ENCODE measurements around the gene TTLL1. TPM values are rescaled to one million over a fixed set of nuclear protein-coding genes. Genes with fewer than 3 reads are reported as not detected.
A peak's percentile ranks its signal among the peaks of the same experiment; 100 is the strongest.

The TTLL1 gene
- polyA plus RNA-seq, 3 donors, result 4.7 to 6.0 (median 5.6) TPM

- Histone ChIP-seq H4K20me1 (ENCODE audit: insufficient read depth, low read length) (peaks cover 85% of the 10 kb centered on the region), H3K27me3 (ENCODE audit: control insufficient read depth in 2 of 2, insufficient read depth in 2 of 2, low read length in 2 of 2) (no peaks in the 10 kb centered on the region), H2AFZ (ENCODE audit: insufficient read depth, low read depth, low read length, poor library complexity, severe bottlenecking) (no peak overlapping the region), H3K4me3 (replicated peaks in 1 of 3; ENCODE audit: low read depth in 2 of 3, low read length in 3 of 3) (no peak overlapping the region), H3K9ac (ENCODE audit: insufficient read depth, low read length, poor library complexity, severe bottlenecking) (no peak overlapping the region), H3K4me2 (replicated peaks; ENCODE audit: extremely low read depth, low read length, poor library complexity, severe bottlenecking) (no peak overlapping the region), H3K36me3 (replicated peaks in 1 of 2; ENCODE audit: control insufficient read depth in 1 of 2, insufficient read depth in 2 of 2, low read length in 2 of 2) (no peaks in the 10 kb centered on the region), H3K79me2 (ENCODE audit: insufficient read depth, low read length) (peaks cover 86% of the 10 kb centered on the region), H3K9me3 (replicated peaks in 1 of 2; ENCODE audit: control insufficient read depth in 1 of 2, insufficient read depth in 1 of 2, low read length in 2 of 2) (no peaks in the 10 kb centered on the region), H3K4me1 (ENCODE audit: control insufficient read depth in 1 of 2, insufficient read depth in 2 of 2, low read length in 2 of 2) (peaks cover 65 to 70% of the 10 kb centered on the region in 2 donors), H3K27ac (ENCODE audit: low read depth in 1 of 2, low read length in 2 of 2) (peak overlapping the region in 1 of 2 donors; percentile 93)
- H3K9me3 Mint-ChIP-seq, result peaks cover 0 to 2% (median 0%) of the 10 kb centered on the region in 7 donors
- no peak overlapping the region for H3K4me3 Mint-ChIP-seq
- H3K36me3 Mint-ChIP-seq, result peaks cover 0 to 7% of the 10 kb centered on the region in 2 donors
- peak overlapping the region in 3 of 7 donors; percentile 46 to 96 (median 54) for H3K27ac Mint-ChIP-seq
- H3K4me1 Mint-ChIP-seq, result peaks cover 71% of the 10 kb centered on the region
- TF ChIP-seq CTCF (IDR thresholded peaks at IDR 0.05), result no peak
- no peak for DNase-seq
- intact Hi-C loops (cut with micrococcal nuclease), result no loop called here
- WGBS (ENCODE audit: insufficient coverage), result no CpG with 5 or more reads among the region's 3 CpGs
- peaks cover 0 to 2% (median 2%) of the 10 kb centered on the region in 3 donors for H3K27me3 Mint-ChIP-seq (ENCODE audit: low read depth in 3 of 3)
Measured at GRCh38 chr22:42992092-42992491, 97.1 kb downstream of the TTLL1 start.

GRCh38 chr22:42991010-42991651 is 98.1 kb downstream of the TTLL1 start:
- H3K27ac Mint-ChIP-seq, result peak overlapping the region in 5 of 7 donors; percentile 14 to 71 (median 60)
- Histone ChIP-seq H3K4me3 (replicated peaks in 1 of 3; ENCODE audit: low read depth in 2 of 3, low read length in 3 of 3) (no peak overlapping the region), H3K27me3 (ENCODE audit: control insufficient read depth in 2 of 2, insufficient read depth in 2 of 2, low read length in 2 of 2) (no peaks in the 10 kb centered on the region), H3K9me3 (replicated peaks in 1 of 2; ENCODE audit: control insufficient read depth in 1 of 2, insufficient read depth in 1 of 2, low read length in 2 of 2) (no peaks in the 10 kb centered on the region), H4K20me1 (ENCODE audit: insufficient read depth, low read length) (peaks cover 89% of the 10 kb centered on the region), H3K4me2 (replicated peaks; ENCODE audit: extremely low read depth, low read length, poor library complexity, severe bottlenecking) (no peak overlapping the region), H3K36me3 (replicated peaks in 1 of 2; ENCODE audit: control insufficient read depth in 1 of 2, insufficient read depth in 2 of 2, low read length in 2 of 2) (no peaks in the 10 kb centered on the region), H3K79me2 (ENCODE audit: insufficient read depth, low read length) (peaks cover 86% of the 10 kb centered on the region), H2AFZ (ENCODE audit: insufficient read depth, low read depth, low read length, poor library complexity, severe bottlenecking) (no peak overlapping the region), H3K27ac (ENCODE audit: low read depth in 1 of 2, low read length in 2 of 2) (peak overlapping the region in 1 of 2 donors; percentile 2), H3K9ac (ENCODE audit: insufficient read depth, low read length, poor library complexity, severe bottlenecking) (no peak overlapping the region), H3K4me1 (ENCODE audit: control insufficient read depth in 1 of 2, insufficient read depth in 2 of 2, low read length in 2 of 2) (peaks cover 55 to 61% of the 10 kb centered on the region in 2 donors)
- 83% methylated on average over 1 of the region's 5 CpGs for WGBS (ENCODE audit: insufficient coverage)
- DNase-seq, result no peak
- peaks cover 0 to 16% of the 10 kb centered on the region in 2 donors for H3K36me3 Mint-ChIP-seq
- no peak for TF ChIP-seq CTCF (IDR thresholded peaks at IDR 0.05)
- intact Hi-C loops (cut with micrococcal nuclease), result no loop called here
- H3K4me3 Mint-ChIP-seq, result no peak overlapping the region
- peaks cover 67% of the 10 kb centered on the region for H3K4me1 Mint-ChIP-seq
- peaks cover 0 to 2% (median 2%) of the 10 kb centered on the region in 3 donors for H3K27me3 Mint-ChIP-seq (ENCODE audit: low read depth in 3 of 3)
- peaks cover 0 to 2% (median 0%) of the 10 kb centered on the region in 7 donors for H3K9me3 Mint-ChIP-seq

Measured in CD14-positive monocyte (primary cell).